ENCODE data around the gene ZCCHC8.
A peak's percentile ranks its signal among the peaks of the same experiment; 100 is the strongest.

Gene ZCCHC8

GRCh38 chr12:122423258-122424165 lies 77.2 kb downstream of the ZCCHC8 start:
- DNase-seq (ENCODE audit: low spot score): peak; percentile 95

DNA sequence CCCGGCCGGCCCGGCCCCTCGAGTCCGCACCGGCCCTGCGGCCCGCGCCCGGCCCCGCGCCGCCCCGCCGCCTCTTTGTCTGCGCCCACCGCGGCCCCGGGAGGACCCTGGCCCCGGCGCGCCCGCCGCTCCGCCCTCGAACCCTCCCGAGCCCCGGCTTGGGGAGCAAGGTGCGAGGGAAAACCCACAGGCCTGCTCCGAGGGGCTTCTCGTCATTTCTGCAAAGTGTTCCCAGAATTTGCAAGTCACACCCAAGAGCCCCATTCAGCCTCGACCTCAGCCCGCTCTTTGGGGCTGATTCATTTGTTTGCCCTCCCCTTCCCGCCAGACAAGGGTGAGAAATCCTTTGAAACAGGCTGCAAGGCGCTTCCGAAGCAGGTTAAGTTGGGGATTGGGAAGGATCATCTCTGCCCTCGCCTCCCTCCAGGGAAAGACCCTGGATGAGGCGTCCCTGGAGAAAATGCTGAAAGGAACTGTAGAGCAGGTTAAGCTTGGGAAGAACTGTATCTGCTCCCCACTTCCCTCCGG lies 77.9 kb downstream of the ZCCHC8 start:
- peak; percentile 77 for DNase-seq (ENCODE audit: low spot score)

DNA sequence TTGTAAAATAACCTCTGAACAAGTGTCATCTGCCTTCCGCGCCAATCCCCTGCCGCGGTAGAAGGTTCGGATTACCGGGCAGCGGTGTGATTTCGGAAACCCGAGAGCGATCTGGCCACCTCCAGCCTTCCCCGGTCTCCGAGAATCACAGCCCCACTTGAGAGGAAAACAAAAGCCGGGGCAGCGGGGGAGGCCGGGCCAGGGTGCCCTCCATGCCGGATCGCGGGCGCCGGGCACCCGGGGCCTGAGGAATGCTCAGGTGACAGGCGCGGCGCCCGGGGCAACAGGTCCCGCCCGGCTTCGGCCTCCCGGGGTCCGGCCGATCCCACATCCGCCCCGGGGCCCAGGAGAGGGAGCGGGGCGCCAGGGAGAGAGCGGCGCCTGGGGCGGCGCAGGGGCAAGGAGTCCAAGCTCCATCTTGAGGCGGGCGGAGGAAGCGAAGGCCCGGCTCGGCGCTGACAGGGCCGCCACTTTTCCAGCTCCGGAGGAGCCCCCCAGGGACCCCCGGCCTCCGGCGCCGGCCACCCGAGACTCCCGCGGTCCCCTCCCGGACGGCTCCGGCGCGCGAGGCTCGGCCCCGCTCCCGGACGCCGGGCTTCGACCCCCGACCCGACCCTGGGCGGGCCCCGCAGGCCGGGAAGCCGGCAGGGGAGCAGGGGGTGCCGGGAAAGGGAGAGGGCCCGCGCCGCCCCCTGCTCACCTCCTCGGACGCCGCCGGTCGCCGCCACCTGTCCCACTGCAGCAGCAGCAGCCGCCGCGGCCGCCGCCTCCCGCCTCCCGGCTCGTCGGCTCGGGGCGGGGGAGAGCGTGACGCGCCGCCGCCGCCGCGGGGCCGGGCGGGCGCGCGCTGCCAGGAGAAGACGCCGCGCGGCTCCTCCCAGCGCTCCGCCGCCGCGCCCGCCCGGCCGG lies 78.7 kb downstream of the ZCCHC8 start, which contains the start of gene CLIP1:
CLIP1 (minus strand) TSS at position 849 of the 909 bp plus-strand sequence. CDS start 42,217 bp downstream, outside the sequence.
- peak; percentile 87 for DNase-seq (ENCODE audit: low spot score)

All from ecto neural progenitor cell (in vitro differentiated cells).